GM12878 (cell line): Measurements from ENCODE around the gene PFN3. TPM values are rescaled to one million over a fixed set of nuclear protein-coding genes. Genes with fewer than 3 reads are reported as not detected.

ENCODE experiments used
- ATAC-seq: fragments of 200-7000 bp; cut with Tn5 transposase; 3 replicates; pipeline ENCODE4 v1.9.1; 2020; ENCODE audit warnings: mild to moderate bottlenecking, moderate library complexity
- BruUV-seq: library from RNA; stranded (reverse); fragments of 400-500 nt; replicated peaks from 2 replicates; lab custom pipeline; 2021; lab: Mats Ljungman, UMichigan
- CTCF ChIA-PET: fragments of 300-600 bp; sonication (Branson Sonifier 250); formaldehyde crosslinking; extraction: SDS; loops from one replicate; lab custom pipeline; 2021; ENCODE audit warnings: inconsistent platforms; lab: Yijun Ruan, JAX
- POLR2A ChIA-PET: fragments of 350-600 bp; formaldehyde crosslinking; extraction: SDS; loops from one replicate; lab custom pipeline; 2021; ENCODE audit warnings: inconsistent platforms; lab: Charles Lee
- RAD21 ChIA-PET: fragments of 300-600 bp; sonication (Branson Sonifier 250); formaldehyde crosslinking; loops from one replicate; lab custom pipeline; 2023; ENCODE audit warnings: antibody characterized with exemption; ENCODE audit not compliant: unreplicated experiment; lab: Charles Lee
- SMC1A ChIA-PET: fragments of 300-600 bp; sonication (Branson Sonifier 250); formaldehyde crosslinking; loops from one replicate; lab custom pipeline; 2023; ENCODE audit not compliant: unreplicated experiment, uncharacterized antibody; lab: Charles Lee
- DNase-seq: peaks from one replicate; pipeline ENCODE4 v3.0.0-alpha.2; 2011; ENCODE audit warnings: low read depth, low spot score
- FAIRE-seq: peaks from 3 replicates; lab custom pipeline; 2011; peaks lifted over from hg19 to GRCh38; lab: Jason Lieb, UNC
- H2AFZ ChIP-seq: 2 replicates; pipeline ENCODE4 v1.6.0; 2011; ENCODE audit warnings: low read depth, low read length, control low read depth; ENCODE audit not compliant: control insufficient read depth
- H3K27ac ChIP-seq: 2 replicates; pipeline ENCODE4 v1.5.1; 2011; ENCODE audit warnings: control low read depth; ENCODE audit not compliant: control insufficient read depth, insufficient read depth
- H3K27me3 ChIP-seq, 2 experiments: replicated peaks in 1 of 2; 2 replicates each; pipeline versions ENCODE4 v1.6.0 to v1.6.1; 2011; ENCODE audit warnings: low read length in 1 of 2; ENCODE audit not compliant: control insufficient read depth in 2 of 2, insufficient read depth in 2 of 2
- H3K36me3 ChIP-seq, 2 experiments: 2 replicates each; pipeline ENCODE4 v1.5.1; 2011; ENCODE audit warnings: low read length in 1 of 2; ENCODE audit not compliant: control insufficient read depth in 2 of 2, insufficient read depth in 2 of 2
- H3K4me1 ChIP-seq: 2 replicates; pipeline ENCODE4 v1.6.1; 2011; ENCODE audit warnings: mild to moderate bottlenecking, low read length, moderate library complexity, mixed read lengths; ENCODE audit not compliant: control insufficient read depth, insufficient read depth
- H3K4me2 ChIP-seq: 2 replicates; pipeline ENCODE4 v1.6.0; 2011; ENCODE audit warnings: control low read depth; ENCODE audit not compliant: control insufficient read depth, insufficient read depth
- H3K4me3 ChIP-seq: fragments of 200-600 bp; sonication (generic); 2 replicates; pipeline ENCODE4 v1.5.1; 2016
- H3K79me2 ChIP-seq: 2 replicates; pipeline ENCODE4 v1.6.0; 2011; ENCODE audit warnings: low read length; ENCODE audit not compliant: control insufficient read depth, insufficient read depth
- H3K9ac ChIP-seq: 2 replicates; pipeline ENCODE4 v1.8.0; 2011; ENCODE audit warnings: low read length, control low read depth, mixed read lengths; ENCODE audit not compliant: control insufficient read depth, insufficient read depth
- H3K9me3 ChIP-seq: replicated peaks from 3 replicates; pipeline ENCODE4 v1.5.1; 2011; ENCODE audit warnings: mild to moderate bottlenecking, low read length; ENCODE audit not compliant: control insufficient read depth, insufficient read depth
- H4K20me1 ChIP-seq: 2 replicates; pipeline ENCODE4 v1.6.0; 2011; ENCODE audit not compliant: control insufficient read depth, insufficient read depth
- BHLHE40 ChIP-seq, 2 experiments: fragments of 450-650 bp in 1 of 2; IDR thresholded peaks; 2 replicates each; pipeline ENCODE4 v1.6.1; 2011 to 2017; ENCODE audit warnings: low read depth in 2 of 2, borderline replicate concordance in 1 of 2, improper control_type of control experiment in 1 of 2, low read length in 1 of 2, mild to moderate bottlenecking in 1 of 2
- CBFB ChIP-seq: IDR thresholded peaks from 2 replicates; pipeline ENCODE4 v1.6.1; 2016; ENCODE audit warnings: antibody characterized with exemption, low read depth
- CEBPB ChIP-seq, 2 experiments: fragments of 150-350 bp in 1 of 2; IDR thresholded peaks; 2 replicates each; pipeline ENCODE4 v1.6.1; 2012 to 2014; ENCODE audit warnings: low read depth in 2 of 2, low read length in 2 of 2, borderline replicate concordance in 1 of 2, inconsistent platforms in 1 of 2
- CREM ChIP-seq: IDR thresholded peaks from 2 replicates; pipeline ENCODE4 v1.6.1; 2014; ENCODE audit warnings: antibody characterized with exemption, low read depth
- ELK1 ChIP-seq: IDR thresholded peaks from 2 replicates; pipeline ENCODE4 v1.6.1; 2012; ENCODE audit warnings: low read depth, low read length, improper control_type of control experiment
- EP300 ChIP-seq, 2 experiments: fragments of 150-350 bp in 1 of 2; IDR thresholded peaks; 2 replicates each; pipeline ENCODE4 v1.6.1; 2011 to 2012; ENCODE audit warnings: low read depth in 2 of 2, low read length in 2 of 2, borderline replicate concordance in 1 of 2, improper control_type of control experiment in 1 of 2, inconsistent platforms in 1 of 2; ENCODE audit not compliant: control insufficient read depth in 1 of 2
- KLF5 ChIP-seq: fragments of 450-650 bp; IDR thresholded peaks from 2 replicates; pipeline ENCODE4 v1.6.1; 2014; ENCODE audit warnings: mild to moderate bottlenecking; ENCODE audit not compliant: partially characterized antibody
- LARP7 ChIP-seq: fragments of 450-650 bp; IDR thresholded peaks from 2 replicates; pipeline ENCODE4 v1.6.1; 2017; ENCODE audit warnings: mild to moderate bottlenecking
- NFYA ChIP-seq: IDR thresholded peaks from 2 replicates; pipeline ENCODE4 v1.6.1; 2011; ENCODE audit warnings: low read depth, mild to moderate bottlenecking, low read length, improper control_type of control experiment, borderline replicate concordance
- NRF1 ChIP-seq: conservative IDR thresholded peaks from 2 replicates; pipeline ENCODE4 v1.6.1; 2011; ENCODE audit warnings: mild to moderate bottlenecking, low read depth, low read length, improper control_type of control experiment
- PKNOX1 ChIP-seq: fragments of 450-650 bp; IDR thresholded peaks from 2 replicates; pipeline ENCODE4 v1.6.1; 2016; ENCODE audit warnings: mild to moderate bottlenecking
- SIN3A ChIP-seq: IDR thresholded peaks from 2 replicates; pipeline ENCODE4 v1.6.1; 2012; ENCODE audit warnings: low read depth, low read length, improper control_type of control experiment
- SREBF1 ChIP-seq: IDR thresholded peaks from 2 replicates; pipeline ENCODE4 v1.6.1; 2012; ENCODE audit warnings: mild to moderate bottlenecking, low read length
- STAT3 ChIP-seq: IDR thresholded peaks from 2 replicates; pipeline ENCODE4 v1.6.1; 2011; ENCODE audit warnings: low read depth, low read length, improper control_type of control experiment
- TCF12 ChIP-seq: IDR thresholded peaks from 2 replicates; pipeline ENCODE4 v1.6.1; 2011; ENCODE audit warnings: low read depth, mild to moderate bottlenecking, low read length
- ZNF207 ChIP-seq: fragments of 450-650 bp; IDR thresholded peaks from 2 replicates; pipeline ENCODE4 v1.6.1; 2014; ENCODE audit warnings: antibody characterized with exemption, mild to moderate bottlenecking, borderline replicate concordance
- WGBS: methylation state at CpG from one replicate; pipeline ENCODE4 v1.1.6; 2016; ENCODE audit warnings: low lambda C conversion rate; ENCODE audit not compliant: insufficient replicate concordance, insufficient coverage; ENCODE audit errors: missing lambda C conversion rate; 5-methylcytosine and 5-hydroxymethylcytosine counted together
- in situ Hi-C: fragments of 300-500 bp; cut with MboI; formaldehyde crosslinking; loops from 9 replicates; pipeline ENCODE4 v1.14.3; 2018; ENCODE audit warnings: mixed read lengths
- intact Hi-C: fragments of 100-400 bp; cut with micrococcal nuclease; formaldehyde crosslinking; loops from one replicate; pipeline ENCODE4 v1.14.2; 2022; ENCODE audit not compliant: unreplicated experiment
- polyA plus RNA-seq, 11 experiments: library from polyadenylated mRNA; depleted of rRNA in 4 of 11; unstranded in 6 of 11; stranded (reverse) in 5 of 11; fragments of >200 nt; fragmentation: Nextera tagmentation in 4 of 11; fragmentation: Illumina TruSeq in 1 of 11; extraction: Ambion mirVana in 4 of 11; extraction: Trizol in 1 of 11; gene quantifications; 1 replicate in 1 of 11; 2 replicates in 10 of 11; pipeline versions ENCODE4 v1.2.1 to v1.2.3, GENCODE V29; 2011 to 2016; ENCODE audit warnings: inconsistent platforms in 2 of 11, missing spikeins in 2 of 11, low read depth in 1 of 11
- total RNA-seq, 4 experiments: library from RNA; depleted of rRNA in 3 of 4; stranded (reverse); fragments of >200 nt in 3 of 4; fragmentation: Illumina TruSeq in 1 of 4; extraction: Trizol in 1 of 4; gene quantifications; 2 replicates each; pipeline versions ENCODE4 v1.2.1 to v1.2.3, GENCODE V29; 2013 to 2021

PFN3 gene
- total and polyA plus RNA-seq, 10 of the 15 experiments (the other 5 are each of a cell fraction or from before 2014, with no cell fraction given): not detected

- ChIA-PET CTCF (interaction anchor here (0.6 to 1.4 kb wide), 5 partner anchors 15 to 252 kb away, joined by 3 read pairs; no protein-coding TSS in a partner anchor), RAD21 (interaction anchor here (0.9 kb wide), 1 partner anchor 16 kb away, joined by 3 read pairs; no protein-coding TSS in a partner anchor), POLR2A (interaction anchor here (0.8 to 1.1 kb wide), 2 partner anchors 24 to 65 kb away, joined by 3 read pairs; no protein-coding TSS in a partner anchor), SMC1A (no interaction called here)
- H3K9ac ChIP-seq: no peak overlapping the region
- H3K79me2 ChIP-seq: no peaks in the 10 kb centered on the region
- H3K9me3 ChIP-seq: no peaks in the 10 kb centered on the region
- TF ChIP-seq STAT3 (no peak), NFYA (no peak), CREM (no peak), CEBPB (IDR thresholded peaks at IDR 0.05; ENCODE audit: borderline replicate concordance in 1 of 2, low read depth in 2 of 2, low read length in 2 of 2) (no peak), CBFB (no peak), PKNOX1 (no peak), BHLHE40 (IDR thresholded peaks at IDR 0.05; ENCODE audit: borderline replicate concordance in 1 of 2, low read depth in 2 of 2, low read length in 1 of 2) (no peak), ZNF207 (no peak), TCF12 (no peak), EP300 (IDR thresholded peaks at IDR 0.05; ENCODE audit: borderline replicate concordance in 1 of 2, control insufficient read depth in 1 of 2, low read depth in 2 of 2, low read length in 2 of 2) (no peak), SREBF1 (no peak), KLF5 (no peak), LARP7 (no peak), SIN3A (no peak), ELK1 (no peak), NRF1 (no peak)
- H3K27me3 ChIP-seq: no peaks in the 10 kb centered on the region
- no peak overlapping the region for H3K4me2 ChIP-seq
- intact Hi-C loops (no loop called here), in situ Hi-C loops (loop anchor here (25.0 kb wide), 1 partner anchor 1349 kb away; no protein-coding TSS in a partner anchor)
- FAIRE-seq (no peak), DNase-seq (no peak), ATAC-seq (no peak)
- H3K4me3 ChIP-seq: no peak overlapping the region
- H4K20me1 ChIP-seq: no peaks in the 10 kb centered on the region
- WGBS: 74% methylated on average over 8 of the region's 8 CpGs
- H3K4me1 ChIP-seq: peaks cover 26% of the 10 kb centered on the region
- no peak overlapping the region for H2AFZ ChIP-seq
- no TSS peak for BruUV-seq
- no peaks in the 10 kb centered on the region for H3K36me3 ChIP-seq
- no peak overlapping the region for H3K27ac ChIP-seq
Measured at GRCh38 chr5:177386542-177386941, 13.9 kb downstream of the PFN3 start.
